Thyroid gland (tissue), 4 donors: ENCODE data around the gene NUDT13.

ENCODE experiments used
- POLR2A ChIP-seq, 2 donors: fragments of 450-650 bp; IDR thresholded peaks; one replicate each; pipeline ENCODE4 v1.6.1; 2017; ENCODE audit warnings: antibody characterized with exemption in 2 of 2, mild to moderate bottlenecking in 2 of 2, moderate library complexity in 1 of 2
- TF ChIP-seq, protein P1 (sequence below), 6 experiments: fragments of 200-600 bp in 3 of 6; fragments of 450-650 bp in 3 of 6; sonication (generic) in 3 of 6; IDR thresholded peaks; one replicate each; pipeline ENCODE4 v1.5.1; 2016 to 2019; ENCODE audit warnings: antibody characterized with exemption in 6 of 6, mild to moderate bottlenecking in 2 of 6, inconsistent platforms in 1 of 6, moderate library complexity in 1 of 6

DNA sequence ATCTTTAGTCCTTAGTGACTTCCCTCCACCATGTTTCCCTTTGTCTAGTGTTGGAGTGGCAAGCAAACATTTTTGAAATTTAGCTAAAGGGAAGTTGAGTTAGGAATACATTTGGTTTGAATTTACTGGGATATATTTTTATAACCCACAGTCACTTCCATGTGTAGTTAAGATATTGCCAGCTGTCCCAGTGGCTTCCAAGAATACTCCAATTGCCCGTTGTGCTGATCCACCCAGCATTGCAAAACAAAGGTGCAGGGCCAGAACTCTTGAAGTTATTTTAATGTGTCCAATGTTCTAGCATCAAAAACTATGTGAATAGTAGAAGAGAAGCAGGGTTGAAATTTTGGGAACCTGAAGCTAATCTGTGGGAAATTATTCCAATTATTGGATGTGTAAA is 11.1 kb upstream of the NUDT13 start:
- TF ChIP-seq, protein P1, sequence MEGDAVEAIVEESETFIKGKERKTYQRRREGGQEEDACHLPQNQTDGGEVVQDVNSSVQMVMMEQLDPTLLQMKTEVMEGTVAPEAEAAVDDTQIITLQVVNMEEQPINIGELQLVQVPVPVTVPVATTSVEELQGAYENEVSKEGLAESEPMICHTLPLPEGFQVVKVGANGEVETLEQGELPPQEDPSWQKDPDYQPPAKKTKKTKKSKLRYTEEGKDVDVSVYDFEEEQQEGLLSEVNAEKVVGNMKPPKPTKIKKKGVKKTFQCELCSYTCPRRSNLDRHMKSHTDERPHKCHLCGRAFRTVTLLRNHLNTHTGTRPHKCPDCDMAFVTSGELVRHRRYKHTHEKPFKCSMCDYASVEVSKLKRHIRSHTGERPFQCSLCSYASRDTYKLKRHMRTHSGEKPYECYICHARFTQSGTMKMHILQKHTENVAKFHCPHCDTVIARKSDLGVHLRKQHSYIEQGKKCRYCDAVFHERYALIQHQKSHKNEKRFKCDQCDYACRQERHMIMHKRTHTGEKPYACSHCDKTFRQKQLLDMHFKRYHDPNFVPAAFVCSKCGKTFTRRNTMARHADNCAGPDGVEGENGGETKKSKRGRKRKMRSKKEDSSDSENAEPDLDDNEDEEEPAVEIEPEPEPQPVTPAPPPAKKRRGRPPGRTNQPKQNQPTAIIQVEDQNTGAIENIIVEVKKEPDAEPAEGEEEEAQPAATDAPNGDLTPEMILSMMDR (IDR thresholded peaks at IDR 0.05): no peak
- TF ChIP-seq POLR2A (IDR thresholded peaks at IDR 0.05): no peak
